Neural progenitor cell (in vitro differentiated cells): Measurements from ENCODE around the gene VAX1. TPM values are rescaled to one million over a fixed set of nuclear protein-coding genes. Genes with fewer than 3 reads are reported as not detected.

ENCODE experiments used
- DNase-seq: peaks from one replicate; pipeline ENCODE4 v3.0.0-alpha.2; 2016; ENCODE audit warnings: low spot score
- H2AFZ ChIP-seq: fragments of 200-600 bp; sonication (generic); replicated peaks from 2 replicates; pipeline ENCODE4 v1.6.1; 2016; ENCODE audit warnings: antibody characterized with exemption
- H3F3A ChIP-seq: fragments of 200-600 bp; sonication (generic); 2 replicates; pipeline ENCODE4 v1.6.1; 2016; ENCODE audit warnings: antibody characterized with exemption, low read depth
- H3K27ac ChIP-seq: fragments of 200-600 bp; sonication (generic); 2 replicates; pipeline ENCODE4 v1.5.1; 2016; ENCODE audit warnings: mild to moderate bottlenecking
- H3K27me3 ChIP-seq: fragments of 200-600 bp; sonication (generic); 2 replicates; pipeline ENCODE4 v1.6.1; 2016; ENCODE audit warnings: mild to moderate bottlenecking, moderate library complexity
- H3K36me3 ChIP-seq: fragments of 200-600 bp; sonication (generic); 2 replicates; pipeline ENCODE4 v1.5.1; 2016
- H3K4me1 ChIP-seq: fragments of 200-600 bp; sonication (generic); 2 replicates; pipeline ENCODE4 v1.6.1; 2016; ENCODE audit warnings: mixed run types
- H3K4me2 ChIP-seq: fragments of 200-600 bp; sonication (generic); 2 replicates; pipeline ENCODE4 v1.6.1; 2016
- H3K4me3 ChIP-seq: fragments of 200-600 bp; sonication (generic); 2 replicates; pipeline ENCODE4 v1.5.1; 2016
- H3K79me2 ChIP-seq: fragments of 200-600 bp; sonication (generic); 2 replicates; pipeline ENCODE4 v1.6.1; 2016; ENCODE audit warnings: low read depth
- H3K9ac ChIP-seq: fragments of 200-600 bp; sonication (generic); 2 replicates; pipeline ENCODE4 v1.6.1; 2016
- H3K9me3 ChIP-seq: fragments of 200-600 bp; sonication (generic); 2 replicates; pipeline ENCODE4 v1.5.1; 2016; ENCODE audit warnings: low read depth
- H4K20me1 ChIP-seq: fragments of 200-600 bp; sonication (generic); 2 replicates; pipeline ENCODE4 v1.6.1; 2016; ENCODE audit warnings: low read depth
- H3K27ac Mint-ChIP-seq: 3 replicates; pipeline ENCODE4 v1.8.0; 2021; ENCODE audit warnings: mixed read lengths
- H3K27me3 Mint-ChIP-seq: 2 replicates; pipeline ENCODE4 v1.8.0; 2022; ENCODE audit warnings: low read depth, mild to moderate bottlenecking, inconsistent platforms, moderate library complexity, mixed read lengths; ENCODE audit not compliant: insufficient read depth
- H3K36me3 Mint-ChIP-seq: 3 replicates; pipeline ENCODE4 v1.8.0; 2021; ENCODE audit warnings: mixed read lengths
- H3K4me1 Mint-ChIP-seq: 3 replicates; pipeline ENCODE4 v1.8.0; 2021; ENCODE audit warnings: mixed read lengths
- H3K4me3 Mint-ChIP-seq: 3 replicates; pipeline ENCODE4 v1.8.0; 2021; ENCODE audit warnings: mild to moderate bottlenecking, moderate library complexity, mixed read lengths
- H3K9me3 Mint-ChIP-seq: 3 replicates; pipeline ENCODE4 v1.8.0; 2020; ENCODE audit warnings: mixed read lengths
- CTCF ChIP-seq: fragments of 200-600 bp; sonication (generic); IDR thresholded peaks from 2 replicates; pipeline ENCODE4 v1.5.1; 2017; ENCODE audit warnings: antibody characterized with exemption, mild to moderate bottlenecking
- EZH2 ChIP-seq: fragments of 200-600 bp; sonication (generic); IDR thresholded peaks from 2 replicates; pipeline ENCODE4 v1.6.1; 2017; ENCODE audit warnings: antibody characterized with exemption, mild to moderate bottlenecking, moderate library complexity
- EZH2phosphoT487 ChIP-seq: fragments of 200-600 bp; sonication (generic); IDR thresholded peaks from 2 replicates; pipeline ENCODE4 v1.6.1; 2017; ENCODE audit warnings: antibody characterized with exemption
- total RNA-seq: library from RNA; depleted of rRNA; stranded (reverse); fragments of >200 nt; gene quantifications from 2 replicates; pipeline ENCODE4 v1.2.3, GENCODE V29; 2015; ENCODE audit warnings: low replicate concordance

The VAX1 gene
- total RNA-seq, 1 donor from 2014 or later, result not detected

- H3K9me3 ChIP-seq, result no peaks in the 10 kb centered on the region
- Mint-ChIP-seq H3K36me3 (peaks cover 4% of the 10 kb centered on the region), H3K4me3 (peak overlapping the region; percentile 24), H3K27me3 (peaks cover 77% of the 10 kb centered on the region), H3K9me3 (no peaks in the 10 kb centered on the region), H3K4me1 (peaks cover 59% of the 10 kb centered on the region), H3K27ac (no peak overlapping the region)
- H3F3A ChIP-seq, result peaks cover 58% of the 10 kb centered on the region
- H3K27me3 ChIP-seq, result peaks cover 100% of the 10 kb centered on the region
- H3K36me3 ChIP-seq, result no peaks in the 10 kb centered on the region
- peak overlapping the region; percentile 89 for H3K4me2 ChIP-seq
- H3K27ac ChIP-seq, result no peak overlapping the region
- peaks cover 79% of the 10 kb centered on the region for H4K20me1 ChIP-seq
- H2AFZ ChIP-seq, result peak overlapping the region; percentile 88
- no peak overlapping the region for H3K9ac ChIP-seq
- H3K79me2 ChIP-seq, result no peaks in the 10 kb centered on the region
- peak; percentile 90 for TF ChIP-seq EZH2phosphoT487
- peak; percentile 31 for TF ChIP-seq CTCF
- TF ChIP-seq EZH2, result peak; percentile 94
- peak overlapping the region; percentile 46 for H3K4me3 ChIP-seq
- peak; percentile 59 for DNase-seq
- H3K4me1 ChIP-seq, result peaks cover 55% of the 10 kb centered on the region
These were observed 3.6 kb downstream of the VAX1 start for GRCh38 chr10:117134306-117135025.

- peaks cover 74% of the 10 kb centered on the region for H3K27me3 Mint-ChIP-seq
- peaks cover 52% of the 10 kb centered on the region for H3K4me1 ChIP-seq
- peaks cover 54% of the 10 kb centered on the region for H3F3A ChIP-seq
- H3K27ac Mint-ChIP-seq, result no peak overlapping the region
- DNase-seq, result peak; percentile 82
- H4K20me1 ChIP-seq, result peaks cover 75% of the 10 kb centered on the region
- H3K4me3 Mint-ChIP-seq, result peak overlapping the region; percentile 81
- no peaks in the 10 kb centered on the region for H3K9me3 Mint-ChIP-seq
- no peak overlapping the region for H2AFZ ChIP-seq
- no peak overlapping the region for H3K27ac ChIP-seq
- no peaks in the 10 kb centered on the region for H3K36me3 ChIP-seq
- H3K79me2 ChIP-seq, result no peaks in the 10 kb centered on the region
- H3K4me1 Mint-ChIP-seq, result peaks cover 55% of the 10 kb centered on the region
- no peak overlapping the region for H3K9ac ChIP-seq
- H3K27me3 ChIP-seq, result peaks cover 100% of the 10 kb centered on the region
- H3K4me3 ChIP-seq, result peak overlapping the region; percentile 46
- peaks cover 4% of the 10 kb centered on the region for H3K36me3 Mint-ChIP-seq
- H3K4me2 ChIP-seq, result peak overlapping the region; percentile 89
- TF ChIP-seq EZH2 (no peak), CTCF (no peak), EZH2phosphoT487 (no peak)
- no peaks in the 10 kb centered on the region for H3K9me3 ChIP-seq
These were observed 4.1 kb downstream of the VAX1 start for GRCh38 chr10:117134056-117134305.

GRCh38 chr10:117133273-117134055, 4.6 kb downstream of the VAX1 start:
- Histone ChIP-seq H3K27me3 (peaks cover 100% of the 10 kb centered on the region), H2AFZ (no peak overlapping the region), H3K27ac (no peak overlapping the region), H3K79me2 (no peaks in the 10 kb centered on the region), H3K4me1 (peaks cover 46% of the 10 kb centered on the region), H3K4me2 (peak overlapping the region; percentile 89), H3K9ac (no peak overlapping the region), H4K20me1 (peaks cover 70% of the 10 kb centered on the region), H3F3A (peaks cover 49% of the 10 kb centered on the region), H3K9me3 (no peaks in the 10 kb centered on the region), H3K4me3 (peak overlapping the region; percentile 46), H3K36me3 (no peaks in the 10 kb centered on the region)
- Mint-ChIP-seq H3K9me3 (no peaks in the 10 kb centered on the region), H3K36me3 (peaks cover 4% of the 10 kb centered on the region), H3K4me1 (peaks cover 52% of the 10 kb centered on the region), H3K27ac (no peak overlapping the region), H3K27me3 (peaks cover 72% of the 10 kb centered on the region), H3K4me3 (peak overlapping the region; percentile 81)
- TF ChIP-seq EZH2phosphoT487, result peak; percentile 98
- no peak for TF ChIP-seq CTCF
- TF ChIP-seq EZH2, result peak; percentile 99
- DNase-seq, result peak; percentile 58
